ENCODE results near the gene GSS.

DNA sequence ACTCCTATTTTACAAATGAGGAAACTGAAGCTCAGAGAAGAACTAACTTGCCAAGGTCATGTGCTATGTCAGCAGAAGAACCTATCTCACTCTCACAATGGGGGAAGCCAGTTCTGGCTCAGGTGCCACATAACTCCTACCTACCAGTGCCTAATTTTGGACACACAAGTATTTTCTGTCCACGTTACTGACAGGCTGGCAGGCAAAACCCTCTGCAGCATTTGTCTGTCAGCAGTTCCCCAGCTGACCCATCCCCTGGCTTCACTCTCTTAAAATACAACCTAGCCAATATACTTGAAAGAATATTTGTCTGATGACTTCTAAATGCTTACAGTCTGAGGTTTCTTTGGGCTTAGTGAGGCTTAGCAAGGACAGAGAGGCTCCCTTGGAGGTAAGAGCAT lies 15.5 kb downstream of the GSS start:
- TF ChIP-seq, protein P1, sequence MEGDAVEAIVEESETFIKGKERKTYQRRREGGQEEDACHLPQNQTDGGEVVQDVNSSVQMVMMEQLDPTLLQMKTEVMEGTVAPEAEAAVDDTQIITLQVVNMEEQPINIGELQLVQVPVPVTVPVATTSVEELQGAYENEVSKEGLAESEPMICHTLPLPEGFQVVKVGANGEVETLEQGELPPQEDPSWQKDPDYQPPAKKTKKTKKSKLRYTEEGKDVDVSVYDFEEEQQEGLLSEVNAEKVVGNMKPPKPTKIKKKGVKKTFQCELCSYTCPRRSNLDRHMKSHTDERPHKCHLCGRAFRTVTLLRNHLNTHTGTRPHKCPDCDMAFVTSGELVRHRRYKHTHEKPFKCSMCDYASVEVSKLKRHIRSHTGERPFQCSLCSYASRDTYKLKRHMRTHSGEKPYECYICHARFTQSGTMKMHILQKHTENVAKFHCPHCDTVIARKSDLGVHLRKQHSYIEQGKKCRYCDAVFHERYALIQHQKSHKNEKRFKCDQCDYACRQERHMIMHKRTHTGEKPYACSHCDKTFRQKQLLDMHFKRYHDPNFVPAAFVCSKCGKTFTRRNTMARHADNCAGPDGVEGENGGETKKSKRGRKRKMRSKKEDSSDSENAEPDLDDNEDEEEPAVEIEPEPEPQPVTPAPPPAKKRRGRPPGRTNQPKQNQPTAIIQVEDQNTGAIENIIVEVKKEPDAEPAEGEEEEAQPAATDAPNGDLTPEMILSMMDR (IDR thresholded peaks at IDR 0.05), result no peak
- TF ChIP-seq POLR2AphosphoS5 (IDR thresholded peaks at IDR 0.05; ENCODE audit: insufficient read depth in 1 of 2, low read depth in 1 of 2), result no peak
- TF ChIP-seq POLR2A (IDR thresholded peaks at IDR 0.05), result no peak
